ENCODE measurements around the gene PCSK5.

Gene PCSK5

DNA sequence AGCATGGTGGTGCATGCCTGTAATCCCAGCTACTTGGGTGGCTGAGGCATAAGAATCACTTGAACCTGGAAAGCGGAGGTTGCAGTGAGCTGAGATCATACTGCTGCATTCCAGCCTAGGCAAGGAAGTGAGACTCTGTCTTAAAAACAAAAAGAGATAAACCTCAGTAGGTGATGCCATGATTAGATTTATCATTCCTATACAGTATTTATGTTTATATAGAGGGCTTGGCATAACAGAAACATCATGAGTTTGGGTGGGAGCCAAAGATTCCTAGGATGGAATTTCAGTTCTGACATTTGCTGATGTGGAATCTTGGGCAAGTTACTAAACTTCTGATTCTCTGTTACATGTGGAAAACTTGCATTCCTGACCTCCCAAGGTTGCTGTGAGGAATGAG is 481.4 kb downstream of the PCSK5 start:
- no peak for DNase-seq

DNA sequence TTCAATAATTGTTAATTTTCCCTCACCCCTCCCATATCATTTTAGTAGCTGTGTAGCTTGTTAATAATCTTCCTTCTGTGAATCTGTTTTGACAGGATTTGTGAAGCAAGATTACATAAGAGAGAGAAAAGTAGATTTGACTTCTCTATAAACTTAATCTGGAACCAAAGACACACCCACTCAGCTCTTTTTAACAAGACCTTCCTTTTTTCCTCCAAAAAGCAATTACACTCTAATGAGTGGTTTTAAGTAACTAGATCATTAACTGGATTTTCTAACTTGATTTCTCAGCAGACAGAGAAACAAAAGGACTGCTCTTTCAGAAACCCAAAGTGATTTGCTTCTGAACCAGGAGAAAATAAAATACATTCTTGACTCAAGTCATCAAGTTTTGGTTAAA is 481.9 kb downstream of the PCSK5 start:
- no peak for DNase-seq

DNA sequence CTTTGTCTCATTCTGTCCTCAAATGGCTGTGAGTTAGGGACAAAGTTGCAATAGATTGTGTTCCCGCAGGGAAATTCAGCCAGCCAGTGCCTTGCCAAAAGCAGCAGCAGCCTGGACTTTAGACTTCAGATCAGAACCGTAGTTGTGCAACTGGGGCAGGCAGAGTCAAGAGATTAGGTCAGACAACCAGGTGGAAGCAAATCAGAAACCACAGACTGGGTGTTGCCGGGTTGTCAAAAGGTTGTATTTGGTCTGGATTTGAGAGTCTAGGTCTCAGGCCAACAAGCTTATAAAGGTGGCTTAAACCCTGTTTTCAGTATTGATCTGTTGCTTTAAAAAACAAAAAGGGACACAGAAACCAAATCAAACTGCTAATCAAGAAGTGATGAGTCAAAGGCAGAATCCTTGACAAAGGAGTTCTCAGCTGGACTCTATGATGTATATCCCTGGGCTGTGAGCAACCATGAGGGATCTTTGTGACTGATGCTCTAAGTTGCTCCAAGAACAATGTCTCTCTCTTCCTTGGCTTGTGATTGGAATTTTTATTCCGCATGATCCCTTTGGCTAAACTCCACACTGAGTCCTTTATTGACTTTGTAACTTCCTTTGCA is 482.8 kb downstream of the PCSK5 start:
- DNase-seq, result no peak

DNA sequence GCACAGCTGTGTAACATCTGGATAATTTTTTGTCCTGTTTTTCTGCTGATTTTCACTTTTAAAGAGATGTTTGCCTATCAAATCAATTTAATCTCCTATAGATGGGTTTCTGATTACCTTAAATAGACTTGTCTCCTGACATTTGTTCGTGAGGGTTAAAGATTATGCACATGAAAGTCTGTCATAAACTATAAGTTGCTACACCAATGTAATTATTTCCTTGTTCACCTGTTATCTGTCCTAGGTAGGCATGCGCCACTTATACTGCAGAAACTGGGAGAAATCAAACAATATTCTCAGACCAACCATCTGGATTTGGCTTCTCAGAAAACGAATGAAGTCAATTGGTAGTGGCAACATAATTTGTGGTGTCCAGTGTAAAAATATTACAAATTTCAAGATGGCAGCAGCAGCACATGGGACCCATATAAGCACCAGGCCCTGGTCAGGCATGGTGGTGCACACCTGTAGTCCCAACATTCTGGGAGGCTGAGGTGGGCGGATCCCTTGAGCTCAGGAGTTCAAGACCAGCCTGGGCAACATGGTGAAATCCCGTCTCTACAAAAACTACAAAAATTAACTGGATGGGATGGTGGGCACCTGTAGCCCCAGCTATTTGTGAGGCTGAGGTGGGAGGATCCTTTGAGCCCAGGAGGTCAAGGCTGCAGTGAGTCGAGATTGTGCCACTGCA is 483.5 kb downstream of the PCSK5 start:
- DNase-seq, result no peak

DNA sequence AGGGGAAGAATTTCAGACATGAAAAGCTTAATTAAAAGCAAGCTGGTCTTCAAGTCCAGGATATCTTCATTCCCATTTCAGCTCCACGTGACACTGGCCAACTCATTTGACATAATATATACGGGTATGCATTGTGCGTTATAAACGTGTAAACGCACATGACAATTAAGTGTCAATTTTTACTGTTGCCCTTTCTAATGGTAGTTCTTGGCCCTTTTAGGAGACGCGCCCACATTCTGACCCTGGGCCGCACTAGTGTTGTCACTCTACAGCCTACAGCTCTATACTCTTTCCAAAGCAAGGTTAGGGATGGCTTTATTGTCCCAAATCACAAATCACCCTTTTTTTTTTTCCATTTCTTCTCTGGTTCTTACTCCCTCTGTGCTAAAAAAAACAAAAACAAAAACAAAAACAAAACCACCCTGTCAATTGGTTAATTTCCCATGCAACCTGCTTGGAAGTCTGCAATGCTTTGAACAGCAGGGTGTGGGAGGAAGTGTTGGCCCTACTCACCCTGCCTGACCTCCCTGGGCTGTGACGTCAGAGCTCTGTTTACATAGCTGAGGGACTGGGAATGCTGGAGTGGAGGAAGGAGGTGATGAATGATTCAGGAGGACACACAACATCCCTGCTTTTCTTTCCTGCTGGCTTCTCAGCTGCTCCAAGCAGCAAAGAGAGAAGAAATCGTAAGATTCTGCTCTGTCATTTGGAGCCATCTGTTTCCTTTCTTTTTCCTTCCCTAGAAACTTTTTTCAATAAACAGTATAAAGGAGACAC is 484.5 kb downstream of the PCSK5 start:
- DNase-seq, result no peak

DNA sequence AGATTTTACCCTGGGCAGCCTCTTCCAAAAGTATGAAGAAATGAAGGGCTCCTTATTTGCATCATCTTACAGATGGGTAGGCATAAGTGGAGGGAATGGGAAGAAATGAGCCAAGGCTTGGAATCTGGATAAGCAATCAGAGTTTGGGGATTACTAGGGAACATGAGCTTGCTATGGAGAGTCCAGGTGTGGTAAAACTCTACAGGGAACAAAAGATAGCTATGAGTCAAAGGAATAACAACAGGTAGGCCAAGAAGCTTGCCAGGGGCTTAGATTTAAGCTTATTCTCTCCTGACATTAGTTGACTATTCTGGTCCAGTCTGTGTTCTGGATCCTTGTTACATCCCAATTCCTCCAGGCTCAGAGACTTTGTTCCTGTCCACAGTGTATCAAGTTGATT is 487.3 kb downstream of the PCSK5 start:
- no peak for DNase-seq

DNA sequence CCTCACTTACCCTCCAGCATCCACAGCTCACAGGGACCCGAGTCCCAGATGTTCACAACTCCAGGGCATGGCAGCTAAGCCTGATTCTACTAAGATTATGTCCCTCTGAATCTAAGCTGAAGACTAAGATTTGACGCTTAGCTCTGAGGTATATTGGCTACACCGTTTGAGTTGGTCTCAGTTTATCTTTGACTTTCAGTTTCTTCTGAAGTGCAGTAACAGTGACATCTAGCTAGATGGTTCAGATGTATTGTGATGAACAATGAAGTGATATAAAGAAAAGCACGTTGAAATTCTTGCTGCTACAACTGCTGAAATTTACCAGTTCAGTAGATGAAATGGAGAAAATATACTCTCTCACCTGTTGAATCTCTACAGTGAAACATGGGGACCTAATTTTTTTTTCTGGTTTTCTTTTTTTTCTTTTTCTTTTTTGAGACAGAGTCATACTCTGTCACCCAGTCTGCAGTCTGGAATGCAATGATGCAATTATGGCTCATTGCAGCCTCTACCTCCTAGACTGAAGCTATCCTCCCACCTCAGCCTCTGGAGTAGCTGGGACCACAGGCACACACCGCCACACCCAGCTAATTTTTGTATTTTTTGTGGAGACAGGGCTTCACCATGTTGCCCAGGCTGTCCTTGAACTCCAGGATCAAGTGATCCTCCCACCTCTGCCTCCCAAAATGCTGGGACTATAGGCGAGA is 488.0 kb downstream of the PCSK5 start:
- DNase-seq, result no peak

DNA sequence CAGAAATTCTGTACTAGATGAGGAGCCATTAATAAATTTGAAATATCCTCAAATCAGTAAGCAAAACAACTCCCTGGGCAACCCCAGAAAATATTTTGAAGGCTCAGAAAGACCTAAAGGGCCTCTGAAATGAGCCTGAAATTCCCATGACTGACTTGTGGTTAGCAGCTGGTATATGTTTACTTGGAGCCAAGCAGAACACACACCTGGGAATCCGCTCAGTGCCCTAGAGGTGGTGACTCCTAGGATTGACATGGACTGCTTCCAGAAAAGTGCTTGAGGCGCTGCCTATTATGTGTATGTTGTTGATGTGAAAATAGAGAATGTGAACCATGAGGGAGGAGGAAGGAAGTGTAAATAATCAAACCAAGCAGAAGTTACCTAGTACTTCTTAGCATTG is 489.0 kb downstream of the PCSK5 start:
- DNase-seq, result no peak

DNA sequence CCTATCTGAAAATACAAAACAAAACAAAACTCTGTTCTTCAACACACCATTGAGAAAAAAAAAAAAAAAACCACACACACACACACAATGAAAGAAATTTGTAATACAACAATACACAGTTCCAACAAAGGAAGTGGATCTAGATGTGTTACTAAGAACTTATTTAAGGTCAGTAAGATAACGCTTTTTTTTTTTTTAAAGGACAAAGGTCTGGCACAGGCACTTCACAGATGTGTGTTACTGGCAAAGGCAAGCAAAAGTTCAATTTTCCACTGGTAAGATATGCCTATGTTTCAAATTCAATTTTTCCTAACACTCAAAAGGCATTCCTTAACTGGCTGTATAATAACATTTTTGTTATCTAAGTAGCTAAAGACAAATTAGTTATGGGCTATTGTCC is 500.2 kb downstream of the PCSK5 start:
- no peak for DNase-seq

DNA sequence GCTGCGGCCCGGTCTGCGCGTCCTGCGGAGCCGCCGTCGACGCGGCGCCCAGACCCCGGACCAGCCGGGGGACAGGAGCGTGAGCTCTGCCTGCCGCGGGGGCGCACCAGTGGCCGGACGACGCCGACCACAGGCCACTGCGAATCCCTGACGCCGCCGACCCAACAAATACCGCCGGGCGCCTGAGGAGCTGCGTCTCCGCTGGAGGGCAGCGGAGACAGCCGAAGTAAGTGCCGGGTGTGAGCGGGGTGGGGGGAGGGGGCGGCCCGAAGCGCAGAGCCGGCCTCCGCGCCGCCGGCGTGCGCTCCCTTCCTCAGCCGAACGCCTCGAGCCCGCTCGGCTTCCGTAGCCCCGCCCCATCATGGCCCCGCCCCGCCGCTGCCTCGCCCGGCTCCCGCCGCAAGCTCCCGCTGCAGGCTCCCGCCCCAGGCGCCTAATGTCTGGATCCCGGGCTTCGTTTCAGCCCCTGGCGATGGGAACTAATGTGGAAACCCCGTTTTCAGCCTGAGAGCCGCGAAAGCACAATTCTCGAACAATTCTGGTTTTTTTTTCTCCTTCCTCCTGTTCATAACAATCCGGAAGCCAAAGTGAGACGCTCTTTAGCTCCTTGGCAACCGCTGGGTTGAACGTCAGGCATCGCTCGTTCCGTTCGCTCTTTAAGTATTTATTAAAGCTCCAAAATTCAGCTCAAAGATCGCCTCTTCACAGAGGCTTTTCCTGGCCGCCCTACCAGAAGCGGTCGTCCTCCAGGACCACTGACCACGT is 503.9 kb downstream of the PCSK5 start, which contains the start of gene RFK:
Gene RFK, minus strand, starts transcription at position 232 of the 765 bp plus-strand sequence. CDS start 255 bp downstream, outside the sequence.
- DNase-seq, result peak; percentile 83

DNA sequence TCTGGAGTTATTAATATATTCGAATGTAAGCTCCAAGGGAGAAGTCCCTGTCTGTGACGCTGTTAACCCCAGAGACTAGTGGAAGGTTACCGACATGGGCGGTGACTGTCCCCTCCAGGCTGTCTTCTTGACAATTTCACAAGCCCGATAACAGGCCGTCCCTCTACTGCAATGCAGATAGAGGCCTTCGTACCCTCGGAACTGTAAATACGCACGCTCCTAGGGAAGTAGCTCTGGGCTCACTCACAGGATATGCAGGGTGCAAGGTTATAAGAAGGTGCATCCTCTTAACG is 504.4 kb downstream of the PCSK5 start:
- peak; percentile 83 for DNase-seq

DNA sequence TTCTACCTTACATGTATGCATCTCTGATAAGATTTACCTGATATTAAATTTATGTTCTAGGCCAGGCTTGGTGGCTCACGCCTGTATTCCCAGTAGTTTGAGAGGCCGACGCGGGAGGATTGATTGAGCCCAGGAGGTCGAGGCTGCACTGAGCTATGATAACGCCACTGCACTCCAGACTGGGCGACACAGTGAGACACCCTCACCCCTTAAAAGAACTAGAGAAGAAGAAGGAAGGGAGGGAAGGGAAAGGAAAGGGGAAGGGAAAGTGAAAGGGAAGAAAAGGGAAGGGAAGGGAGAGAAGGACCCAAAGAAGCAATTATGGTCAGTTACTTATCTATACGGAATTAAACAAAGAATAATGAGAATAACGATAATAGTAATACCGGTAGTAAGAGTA is 504.9 kb downstream of the PCSK5 start:
- peak; percentile 74 for DNase-seq

DNA sequence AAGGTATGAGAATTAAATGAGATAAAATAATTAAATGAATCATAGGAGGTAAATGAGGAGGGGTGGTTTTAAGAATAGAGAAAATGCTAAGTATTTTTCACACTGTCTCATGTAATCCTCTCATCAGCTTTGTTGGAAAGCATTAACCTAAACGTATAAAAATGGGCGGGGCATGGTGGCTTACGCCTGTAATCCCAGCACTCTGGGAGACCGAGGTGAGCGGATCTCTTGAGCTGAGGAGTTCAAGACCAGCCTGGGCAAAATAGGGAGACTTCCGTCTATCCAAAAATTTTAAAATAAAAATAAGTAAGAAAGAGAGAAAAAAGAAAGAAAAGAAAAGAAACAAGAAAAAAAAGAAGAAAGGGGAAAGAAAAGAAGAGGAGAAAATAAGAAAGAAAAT is 505.7 kb downstream of the PCSK5 start:
- DNase-seq, result no peak

DNA sequence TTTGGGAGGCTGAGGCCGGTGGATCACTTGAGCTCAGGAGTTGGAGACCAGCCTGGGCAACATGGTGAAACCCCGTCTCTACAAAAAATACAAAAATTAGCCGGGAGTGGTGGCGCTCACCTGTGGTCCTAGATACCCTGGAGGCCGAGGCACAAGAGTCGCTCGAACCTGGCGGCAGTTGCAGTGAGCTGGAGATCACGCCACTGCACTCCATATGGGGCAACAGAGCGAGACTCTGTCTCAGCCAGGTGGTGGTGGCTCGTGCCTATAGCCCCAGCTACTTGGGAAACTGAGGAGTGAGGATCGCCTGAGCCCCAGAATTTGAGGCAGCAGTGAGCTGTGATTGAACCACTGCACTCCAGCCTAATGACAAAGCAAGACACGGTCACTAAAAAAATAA is 506.1 kb downstream of the PCSK5 start:
- DNase-seq, result no peak

DNA sequence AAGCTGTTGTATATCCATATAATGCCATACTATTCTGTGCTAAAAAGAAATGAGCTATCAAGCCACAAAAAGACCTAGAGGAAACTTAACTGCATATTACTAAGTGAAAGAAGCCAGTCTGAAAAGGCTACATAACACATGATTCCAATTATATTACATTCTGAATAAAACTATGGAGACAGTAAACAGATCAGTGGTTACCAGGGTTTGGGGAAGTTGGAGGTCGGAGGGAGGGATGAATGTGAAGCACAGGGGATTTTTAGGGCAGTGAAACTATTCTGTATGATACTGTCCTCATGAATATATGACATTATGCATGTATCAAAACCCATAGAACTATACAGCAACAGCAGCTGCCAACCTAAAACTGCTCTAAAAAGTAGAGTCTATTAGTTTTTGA is 509.4 kb downstream of the PCSK5 start:
- peak; percentile 75 for DNase-seq

DNA sequence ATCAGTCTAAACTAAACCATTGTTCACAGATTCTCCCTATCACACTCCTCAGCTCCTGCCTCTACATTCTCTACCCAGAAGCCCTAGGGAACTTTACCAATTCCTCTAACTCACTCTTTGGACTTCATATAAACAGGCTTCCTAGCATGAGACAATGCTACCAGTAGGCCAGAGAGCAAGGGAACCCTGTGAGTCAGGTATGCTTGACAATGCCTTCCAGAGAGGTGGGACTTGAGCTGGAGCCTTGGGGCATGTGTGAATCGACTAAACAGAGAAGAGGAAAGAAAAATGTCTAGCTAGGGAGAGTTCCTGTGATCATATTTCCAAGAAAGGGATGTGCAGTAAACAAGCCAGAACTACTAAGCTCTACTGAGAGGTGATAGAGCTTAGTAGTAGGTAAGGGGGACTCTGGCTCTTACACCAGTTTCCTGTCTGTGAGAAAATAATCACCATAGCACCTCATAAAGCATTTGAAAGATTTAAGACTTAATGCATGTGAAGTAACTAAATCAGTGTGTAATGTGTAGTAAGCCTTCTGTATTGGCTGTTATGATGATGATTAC is 510.1 kb downstream of the PCSK5 start:
- DNase-seq, result no peak

DNA sequence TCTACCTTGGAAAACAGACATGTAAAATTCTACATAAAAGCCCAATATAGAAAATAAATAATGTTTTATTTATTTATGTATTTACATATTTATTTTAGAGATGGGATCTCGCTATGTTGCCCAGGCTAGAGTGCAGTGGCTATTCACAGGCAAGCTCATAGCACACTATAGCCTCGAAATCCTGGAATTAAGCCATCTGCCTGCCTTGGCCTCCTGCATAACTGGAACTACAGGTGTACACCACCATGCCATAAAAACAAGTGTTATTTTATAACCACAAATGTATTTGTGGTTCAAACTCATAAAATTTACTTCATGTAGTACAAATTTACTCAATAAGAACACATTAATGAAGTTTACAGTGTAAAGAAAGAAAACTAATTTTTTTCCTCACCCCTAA is 510.7 kb downstream of the PCSK5 start:
- no peak for DNase-seq

DNA sequence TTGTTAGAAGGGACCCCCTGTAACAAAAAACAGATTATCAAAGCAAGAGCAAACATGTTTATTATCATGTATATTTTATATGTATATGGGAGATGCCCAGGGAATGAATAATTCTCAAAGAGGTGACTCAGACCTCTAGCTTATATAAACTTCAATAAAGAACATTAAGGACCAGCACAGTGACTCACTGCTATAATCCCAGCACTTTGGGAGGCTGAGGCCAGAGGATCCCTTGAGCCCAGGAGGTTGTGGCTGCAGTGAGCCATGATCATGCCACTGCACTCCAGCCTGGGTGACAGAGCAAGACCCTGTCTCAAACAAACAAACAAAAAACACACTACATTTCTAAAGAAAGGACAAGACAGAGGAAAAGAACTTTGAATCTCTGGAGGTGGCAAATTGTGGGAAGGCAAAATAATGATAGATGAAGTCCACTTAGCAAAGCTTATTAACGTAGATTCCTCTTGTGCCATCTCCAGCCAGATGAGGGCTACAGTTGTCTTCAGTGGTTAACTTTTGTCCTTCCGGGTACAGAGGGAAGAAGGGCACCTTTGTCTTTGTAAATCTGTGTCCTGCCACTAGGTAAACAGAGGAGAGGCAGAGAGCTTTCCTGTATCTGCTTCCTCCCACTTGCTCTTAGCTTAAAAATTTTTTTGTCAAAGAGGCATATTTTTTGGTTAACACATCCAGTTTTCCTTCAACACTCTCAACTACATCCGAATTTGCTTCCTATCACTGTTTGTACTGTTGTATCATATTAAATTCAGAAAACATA is 511.3 kb downstream of the PCSK5 start:
- no peak for DNase-seq

DNA sequence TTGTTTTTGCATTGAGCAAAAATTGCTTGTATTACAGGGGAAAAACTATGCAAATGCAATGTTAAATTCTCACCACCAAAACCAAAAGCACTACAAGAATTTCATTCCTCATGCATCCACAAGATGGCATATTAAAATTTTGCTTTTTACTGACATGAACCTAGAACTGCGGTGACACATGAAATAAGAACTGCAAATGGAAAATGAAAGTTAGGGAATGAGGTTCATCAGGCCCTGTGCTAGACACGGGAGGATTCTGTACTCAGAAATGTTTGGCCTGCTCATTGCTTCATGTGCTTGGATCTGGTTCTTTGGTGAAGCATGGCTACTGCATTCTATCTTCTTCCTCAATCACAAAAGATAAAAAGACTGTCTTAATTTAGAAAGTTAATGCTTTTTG is 512.9 kb downstream of the PCSK5 start:
- peak; percentile 87 for DNase-seq

DNA sequence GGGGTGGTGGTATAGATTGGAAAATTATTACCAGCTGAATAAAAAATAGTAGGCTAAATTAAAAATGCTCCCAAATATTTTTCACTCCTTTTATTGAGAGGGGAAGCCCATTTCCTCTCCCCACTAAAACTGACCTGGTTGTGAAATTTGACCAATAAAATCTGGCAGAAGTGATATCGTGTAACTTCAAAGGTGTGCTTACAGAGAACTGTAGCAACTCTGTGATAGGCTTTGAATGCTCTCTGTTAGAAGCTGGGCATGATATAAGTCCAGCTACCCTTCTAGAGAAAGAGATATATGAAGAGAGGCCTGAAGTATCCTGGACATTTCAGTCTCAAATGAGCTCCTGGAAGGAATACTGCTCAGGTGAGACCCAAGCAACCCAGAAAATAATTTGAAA is 513.9 kb downstream of the PCSK5 start:
- no peak for DNase-seq

DNA sequence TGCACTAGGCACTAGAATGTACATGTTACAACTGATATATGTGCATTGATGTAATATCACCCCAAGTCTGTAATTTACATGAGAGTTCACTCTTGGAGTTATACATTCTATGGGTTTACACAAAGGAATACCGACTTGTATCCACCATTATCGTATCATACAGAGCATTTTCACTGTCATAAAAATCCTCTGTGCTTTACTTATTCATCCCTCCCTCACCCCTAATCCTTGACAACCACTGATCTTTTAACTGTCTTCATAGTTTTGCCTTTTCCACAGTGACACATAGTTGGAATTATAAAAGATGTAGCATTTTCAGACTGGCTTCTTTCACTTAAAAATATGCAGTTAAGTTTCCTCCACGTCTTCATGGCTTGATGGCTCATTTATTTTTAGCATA is 514.9 kb downstream of the PCSK5 start:
- DNase-seq, result no peak

DNA sequence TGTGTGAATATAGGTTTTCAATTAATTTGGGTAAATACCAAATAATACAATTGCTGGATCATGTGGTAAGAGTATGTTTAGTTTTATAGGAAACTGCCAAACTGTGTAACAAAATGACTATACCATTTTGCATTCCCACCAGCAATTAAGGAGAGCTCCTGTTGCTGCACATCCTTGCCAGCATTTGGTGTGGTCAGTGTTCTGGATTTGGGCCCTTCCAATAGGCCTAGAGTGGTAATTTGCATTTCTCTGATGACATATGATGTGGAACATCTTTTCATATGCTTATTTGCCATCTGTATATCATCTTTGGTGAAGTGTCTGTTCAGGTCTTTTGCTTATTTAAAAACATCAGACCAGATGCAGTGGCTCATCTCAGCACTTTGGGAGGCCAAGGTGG is 515.4 kb downstream of the PCSK5 start:
- DNase-seq, result no peak
